Endothelial cell of umbilical vein (primary cell): ENCODE results near the gene LINGO4. TPM values are rescaled to one million over a fixed set of nuclear protein-coding genes. Genes with fewer than 3 reads are reported as not detected.

ENCODE experiments used
- BruUV-seq: library from RNA; stranded (reverse); fragments of 400-500 nt; replicated peaks from 2 replicates; lab custom pipeline; 2021; lab: Mats Ljungman, UMichigan
- CTCF ChIA-PET: fragments of 300-600, 350-600 bp; sonication (Branson Sonifier 250); formaldehyde crosslinking; loops from one replicate; lab custom pipeline; 2021; ENCODE audit warnings: antibody characterized with exemption, inconsistent platforms; lab: Charles Lee
- POLR2A ChIA-PET: fragments of 300-600, 350-600 bp; sonication (Branson Sonifier 250); formaldehyde crosslinking; loops from one replicate; lab custom pipeline; 2021; ENCODE audit warnings: antibody characterized with exemption, inconsistent platforms; lab: Charles Lee
- DNase-seq: peaks from one replicate; pipeline ENCODE4 v3.0.0-alpha.2; 2011; ENCODE audit warnings: low read depth, low spot score
- FAIRE-seq: peaks from 2 replicates; lab custom pipeline; 2011; peaks lifted over from hg19 to GRCh38; lab: Jason Lieb, UNC
- H2AFZ ChIP-seq: 2 replicates; pipeline ENCODE4 v1.6.0; 2012; ENCODE audit warnings: low read depth, low read length, control low read depth, inconsistent platforms
- H3K27ac ChIP-seq: 2 replicates; pipeline ENCODE4 v1.5.1; 2011; ENCODE audit warnings: low read depth, mild to moderate bottlenecking, control low read depth, low read length, moderate library complexity; ENCODE audit not compliant: insufficient read depth
- H3K27me3 ChIP-seq, 2 experiments: 2 replicates each; pipeline versions ENCODE4 v1.6.0 to v1.6.1; 2011; ENCODE audit warnings: low read length in 2 of 2, mixed read lengths in 1 of 2; ENCODE audit not compliant: control insufficient read depth in 2 of 2, insufficient read depth in 2 of 2
- H3K36me3 ChIP-seq, 2 experiments: 2 replicates in 1 of 2; 3 replicates in 1 of 2; pipeline ENCODE4 v1.5.1; 2011; ENCODE audit warnings: low read length in 2 of 2, mild to moderate bottlenecking in 1 of 2, moderate library complexity in 1 of 2; ENCODE audit not compliant: control insufficient read depth in 2 of 2, insufficient read depth in 2 of 2; ENCODE audit errors: extremely low read depth in 1 of 2
- H3K4me1 ChIP-seq: 3 replicates; pipeline ENCODE4 v1.5.1; 2011; ENCODE audit warnings: mild to moderate bottlenecking, low read length; ENCODE audit not compliant: control insufficient read depth, insufficient read depth; ENCODE audit errors: extremely low read depth
- H3K4me2 ChIP-seq: 2 replicates; pipeline ENCODE4 v1.6.1; 2011; ENCODE audit warnings: low read length, control low read depth, mixed read lengths; ENCODE audit not compliant: insufficient read depth
- H3K4me3 ChIP-seq, 3 experiments: fragments of 200-600 bp in 1 of 3; sonication (generic), shearing (Covaris generic) in 1 of 3; replicated peaks in 1 of 3; 2 replicates each; pipeline ENCODE4 v1.5.1; 2011 to 2016; ENCODE audit warnings: control low read depth in 3 of 3, low read length in 3 of 3, mild to moderate bottlenecking in 2 of 3, inconsistent platforms in 1 of 3, low read depth in 1 of 3, moderate library complexity in 1 of 3; ENCODE audit not compliant: insufficient read depth in 1 of 3
- H3K79me2 ChIP-seq: 2 replicates; pipeline ENCODE4 v1.6.0; 2012; ENCODE audit warnings: low read length, inconsistent platforms; ENCODE audit not compliant: control insufficient read depth, insufficient read depth
- H3K9ac ChIP-seq: replicated peaks from 2 replicates; pipeline ENCODE3; 2011; ENCODE audit warnings: low read length, control low read depth; ENCODE audit not compliant: insufficient read depth; ENCODE audit errors: extremely low read depth
- H3K9me1 ChIP-seq: replicated peaks from 3 replicates; pipeline ENCODE4 v1.6.0; 2011; ENCODE audit warnings: mild to moderate bottlenecking, low read length; ENCODE audit not compliant: control insufficient read depth, insufficient read depth; ENCODE audit errors: extremely low read depth
- H3K9me3 ChIP-seq: replicated peaks from 2 replicates; pipeline ENCODE4 v1.5.1; 2012; ENCODE audit warnings: low read length, inconsistent platforms; ENCODE audit not compliant: control insufficient read depth, insufficient read depth
- H4K20me1 ChIP-seq: replicated peaks from 2 replicates; pipeline ENCODE3; 2011; ENCODE audit warnings: mild to moderate bottlenecking, low read length; ENCODE audit not compliant: control insufficient read depth, insufficient read depth; ENCODE audit errors: extremely low read depth
- CTCF ChIP-seq, 2 donors: IDR thresholded peaks; 1 replicate in 1 of 2; 2 replicates in 1 of 2; pipeline ENCODE4 v1.5.1; 2011; ENCODE audit warnings: low read length in 2 of 2, mild to moderate bottlenecking in 2 of 2, moderate library complexity in 2 of 2, control low read depth in 1 of 2, inconsistent platforms in 1 of 2, low read depth in 1 of 2; ENCODE audit not compliant: insufficient read depth in 1 of 2; ENCODE audit errors: extremely low read depth in 1 of 2
- EZH2 ChIP-seq: IDR thresholded peaks from 2 replicates; pipeline ENCODE4 v1.6.1; 2012; ENCODE audit warnings: borderline replicate concordance, low read depth, mild to moderate bottlenecking, moderate library complexity, low read length, inconsistent platforms; ENCODE audit not compliant: severe bottlenecking
- FOS ChIP-seq: IDR thresholded peaks from 2 replicates; pipeline ENCODE4 v1.6.1; 2011; ENCODE audit warnings: mild to moderate bottlenecking, low read length, moderate library complexity, borderline replicate concordance; ENCODE audit not compliant: insufficient read depth
- GATA2 ChIP-seq: IDR thresholded peaks from 2 replicates; pipeline ENCODE4 v1.7.0; 2011; ENCODE audit warnings: low read depth, mild to moderate bottlenecking, moderate library complexity, mixed read lengths, low read length; ENCODE audit not compliant: insufficient read length, insufficient read depth
- JUN ChIP-seq: IDR thresholded peaks from 2 replicates; pipeline ENCODE4 v1.6.1; 2011; ENCODE audit warnings: borderline replicate concordance, low read depth; ENCODE audit not compliant: insufficient read length, insufficient read depth
- MAX ChIP-seq: IDR thresholded peaks from 2 replicates; pipeline ENCODE4 v1.6.1; 2011; ENCODE audit not compliant: insufficient read depth, insufficient read length
- MYC ChIP-seq: IDR thresholded peaks from one replicate; pipeline ENCODE4 v1.6.1; 2011; ENCODE audit warnings: mild to moderate bottlenecking, low read depth, low read length
- POLR2A ChIP-seq: IDR thresholded peaks from 2 replicates; pipeline ENCODE4 v1.6.1; 2012; ENCODE audit warnings: low read depth, mild to moderate bottlenecking, control low read depth, low read length
- POLR2AphosphoS5 ChIP-seq: IDR thresholded peaks from 2 replicates; pipeline ENCODE4 v1.6.1; 2012; ENCODE audit warnings: low read depth, mild to moderate bottlenecking, control low read depth, low read length, moderate library complexity; ENCODE audit not compliant: insufficient read depth
- dilution Hi-C: fragments of 300-500 bp; cut with MboI; formaldehyde crosslinking; loops from one replicate; pipeline ENCODE4 v1.15.0; 2019; ENCODE audit warnings: low sequenced_read_pairs; ENCODE audit not compliant: extremely low pct_ligation_motif_present
- intact Hi-C: fragments of 100-400 bp; cut with micrococcal nuclease; formaldehyde crosslinking; loops from one replicate; pipeline ENCODE4 v1.10.0; 2022
- polyA plus RNA-seq, 4 experiments: library from polyadenylated mRNA; depleted of rRNA in 3 of 4; stranded (reverse) in 3 of 4; unstranded in 1 of 4; fragments of >200 nt; gene quantifications; 2 replicates each; pipeline versions ENCODE4 v1.2.1 to v1.2.3, GENCODE V29; 2011 to 2012; ENCODE audit warnings: missing spikeins in 1 of 4
- total RNA-seq: library from RNA; stranded (reverse); gene quantifications from 2 replicates; pipeline ENCODE4 v1.2.3, GENCODE V29; 2021

The LINGO4 gene
- total and polyA plus RNA-seq, 2 donors (not counting 3 experiments of a cell fraction or from before 2014, with no cell fraction given), result not detected

DNA sequence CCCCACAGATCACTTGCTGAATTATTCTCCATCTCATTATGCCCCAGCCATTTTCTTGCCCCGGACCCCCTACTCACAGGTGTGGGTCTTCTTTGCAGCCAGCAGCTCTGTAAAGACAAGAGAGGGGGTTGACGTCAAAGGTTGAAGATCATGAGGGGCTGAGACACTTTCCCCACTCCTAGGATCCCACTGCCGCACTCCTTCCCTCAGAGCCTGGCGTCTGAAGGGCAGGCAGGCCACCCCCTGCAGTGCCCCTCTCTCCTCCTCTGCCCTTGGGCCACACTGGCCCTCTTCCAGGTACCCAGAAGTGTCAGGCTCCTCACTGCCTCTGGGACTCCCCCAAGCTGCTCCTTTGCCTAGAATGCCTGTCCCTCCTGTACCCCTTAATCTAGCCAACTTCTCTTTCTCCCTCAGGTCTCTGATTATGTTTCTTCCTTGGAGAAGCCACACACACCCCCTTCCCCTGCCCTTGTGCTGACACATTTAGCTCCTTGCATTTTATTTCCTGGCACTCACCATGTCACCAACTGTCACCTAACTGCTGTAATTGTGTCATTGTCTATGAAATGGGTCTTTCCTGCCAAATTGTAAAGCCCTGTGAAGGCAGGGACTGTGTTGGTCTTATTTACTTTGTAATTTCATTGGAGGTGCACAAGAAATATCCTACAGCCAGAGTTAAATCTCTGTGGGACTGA is 24.3 kb upstream of the LINGO4 start:
- no peaks in the 10 kb centered on the region for H3K27me3 ChIP-seq

More for the DNA sequence above, 24.3 kb upstream of the LINGO4 start:
- dilution Hi-C loops (no loop called here), intact Hi-C loops (loop anchor here (1.0 kb wide), 1 partner anchor 12 kb away; no protein-coding TSS in a partner anchor)
- POLR2A ChIA-PET, result no interaction called here
- Histone ChIP-seq H2AFZ (no peak overlapping the region), H3K36me3 (no peaks in the 10 kb centered on the region), H3K4me2 (no peak overlapping the region), H3K27ac (no peak overlapping the region), H3K9ac (no peak overlapping the region), H3K4me3 (no peak overlapping the region), H3K4me1 (peaks cover 11% of the 10 kb centered on the region), H4K20me1 (no peaks in the 10 kb centered on the region), H3K9me3 (no peaks in the 10 kb centered on the region), H3K9me1 (no peaks in the 10 kb centered on the region), H3K79me2 (no peaks in the 10 kb centered on the region)
- no TSS peak for BruUV-seq
- DNase-seq (no peak), FAIRE-seq (no peak)
- CTCF ChIA-PET, result no interaction called here
- no peak for TF ChIP-seq EZH2
- no peak for TF ChIP-seq JUN
- TF ChIP-seq MYC, result no peak
- no peak for TF ChIP-seq POLR2A
- no peak for TF ChIP-seq MAX
- no peak for TF ChIP-seq CTCF (IDR thresholded peaks at IDR 0.05; ENCODE audit: extremely low read depth in 1 of 2, insufficient read depth in 1 of 2, low read depth in 1 of 2, low read length in 2 of 2)
- no peak for TF ChIP-seq POLR2AphosphoS5
- TF ChIP-seq FOS, result no peak
- no peak for TF ChIP-seq GATA2
